ENCODE data around the gene NUP160.
A peak's percentile ranks its signal among the peaks of the same experiment; 100 is the strongest.

Gene NUP160

GRCh38 chr11:47861728-47862127 is 13.6 kb upstream of the NUP160 start:
- no peak overlapping the region for H3K27ac ChIP-seq (ENCODE audit: insufficient read depth in 1 of 2, low read depth in 1 of 2, low read length in 2 of 2, poor library complexity in 1 of 2, severe bottlenecking in 2 of 2)
- H3K9me3 ChIP-seq (ENCODE audit: control extremely low read depth in 1 of 5, control insufficient read depth in 4 of 5, insufficient read depth in 2 of 5, low read depth in 1 of 5, low read length in 4 of 5) = peaks cover 0 to 4% (median 0%) of the 10 kb centered on the region in 5 experiments
- no peak overlapping the region for H3K4me3 ChIP-seq (ENCODE audit: control insufficient read depth in 1 of 7, extremely low read depth in 1 of 7, insufficient read depth in 4 of 7, low read depth in 2 of 7, low read length in 6 of 7)
- POLR2A ChIA-PET = interaction anchor here (0.8 kb wide), 1 partner anchor 14 kb away, joined by 3 read pairs; the partner anchor contains the start of gene NUP160
- H3K36me3 ChIP-seq (ENCODE audit: control insufficient read depth in 4 of 4, insufficient read depth in 4 of 4, low read length in 3 of 4) = no peaks in the 10 kb centered on the region
- no peaks in the 10 kb centered on the region for H3K27me3 ChIP-seq (replicated peaks in 2 of 5; ENCODE audit: control insufficient read depth in 4 of 5, insufficient read depth in 5 of 5, low read length in 4 of 5)
- H3K4me1 ChIP-seq (ENCODE audit: control extremely low read depth in 1 of 4, control insufficient read depth in 4 of 4, insufficient read depth in 4 of 4, low read length in 3 of 4) = peaks cover 9 to 44% (median 15%) of the 10 kb centered on the region in 4 experiments
- peak in 1 of 3 donors; percentile 43 for DNase-seq
- CTCF ChIA-PET = interaction anchor here (1.2 kb wide), 1 partner anchor 9 kb away, joined by 3 read pairs; no protein-coding TSS in a partner anchor
- whole genome bisulfite sequencing (ENCODE audit: insufficient coverage) = 85% methylated on average over 2 of the region's 4 CpGs

- ChIA-PET POLR2A (no interaction called here), CTCF (interaction anchor here (1.2 kb wide), 1 partner anchor 8 kb away, joined by 3 read pairs; no protein-coding TSS in a partner anchor)
- Histone ChIP-seq H3K4me3 (ENCODE audit: control insufficient read depth in 1 of 7, extremely low read depth in 1 of 7, insufficient read depth in 4 of 7, low read depth in 2 of 7, low read length in 6 of 7) (no peak overlapping the region), H3K27me3 (replicated peaks in 2 of 5; ENCODE audit: control insufficient read depth in 4 of 5, insufficient read depth in 5 of 5, low read length in 4 of 5) (no peaks in the 10 kb centered on the region), H3K4me1 (ENCODE audit: control extremely low read depth in 1 of 4, control insufficient read depth in 4 of 4, insufficient read depth in 4 of 4, low read length in 3 of 4) (peaks cover 9 to 41% (median 15%) of the 10 kb centered on the region in 4 experiments), H3K9me3 (ENCODE audit: control extremely low read depth in 1 of 5, control insufficient read depth in 4 of 5, insufficient read depth in 2 of 5, low read depth in 1 of 5, low read length in 4 of 5) (peaks cover 0 to 4% (median 0%) of the 10 kb centered on the region in 5 experiments), H3K27ac (ENCODE audit: insufficient read depth in 1 of 2, low read depth in 1 of 2, low read length in 2 of 2, poor library complexity in 1 of 2, severe bottlenecking in 2 of 2) (no peak overlapping the region), H3K36me3 (ENCODE audit: control insufficient read depth in 4 of 4, insufficient read depth in 4 of 4, low read length in 3 of 4) (no peaks in the 10 kb centered on the region)
- DNase-seq = no peak
- WGBS (ENCODE audit: insufficient coverage) = 84% methylated on average over 4 of the region's 6 CpGs
Observed at GRCh38 chr11:47860536-47860935, 12.4 kb upstream of the NUP160 start.

GRCh38 chr11:47857892-47858543 is 9.9 kb upstream of the NUP160 start:
- H3K9me3 ChIP-seq (ENCODE audit: control extremely low read depth in 1 of 5, control insufficient read depth in 4 of 5, insufficient read depth in 2 of 5, low read depth in 1 of 5, low read length in 4 of 5) = no peaks in the 10 kb centered on the region
- POLR2A ChIA-PET = no interaction called here

GRCh38 chr11:47857485-47857884 is 9.3 kb upstream of the NUP160 start:
- no peaks in the 10 kb centered on the region for H3K9me3 ChIP-seq (ENCODE audit: control extremely low read depth in 1 of 5, control insufficient read depth in 4 of 5, insufficient read depth in 2 of 5, low read depth in 1 of 5, low read length in 4 of 5)
- H3K27me3 ChIP-seq (replicated peaks in 2 of 5; ENCODE audit: control insufficient read depth in 4 of 5, insufficient read depth in 5 of 5, low read length in 4 of 5) = no peaks in the 10 kb centered on the region
- 33% methylated on average over 1 of the region's 2 CpGs for WGBS (ENCODE audit: insufficient coverage)
- peaks cover 0 to 12% (median 6%) of the 10 kb centered on the region in 4 experiments for H3K4me1 ChIP-seq (ENCODE audit: control extremely low read depth in 1 of 4, control insufficient read depth in 4 of 4, insufficient read depth in 4 of 4, low read length in 3 of 4)
- POLR2A ChIA-PET = interaction anchor here (0.6 kb wide), 1 partner anchor 557 kb away, joined by 7 read pairs; no protein-coding TSS in a partner anchor
- CTCF ChIA-PET = no interaction called here
- no peak overlapping the region for H3K27ac ChIP-seq (ENCODE audit: insufficient read depth in 1 of 2, low read depth in 1 of 2, low read length in 2 of 2, poor library complexity in 1 of 2, severe bottlenecking in 2 of 2)
- H3K4me3 ChIP-seq (ENCODE audit: control insufficient read depth in 1 of 7, extremely low read depth in 1 of 7, insufficient read depth in 4 of 7, low read depth in 2 of 7, low read length in 6 of 7) = no peak overlapping the region
- no peaks in the 10 kb centered on the region for H3K36me3 ChIP-seq (ENCODE audit: control insufficient read depth in 4 of 4, insufficient read depth in 4 of 4, low read length in 3 of 4)
- DNase-seq = peak in 1 of 3 donors; percentile 37

More at GRCh38 chr11:47857892-47858543, 9.9 kb upstream of the NUP160 start:
- Histone ChIP-seq H3K36me3 (ENCODE audit: control insufficient read depth in 4 of 4, insufficient read depth in 4 of 4, low read length in 3 of 4) (no peaks in the 10 kb centered on the region), H3K4me3 (ENCODE audit: control insufficient read depth in 1 of 7, extremely low read depth in 1 of 7, insufficient read depth in 4 of 7, low read depth in 2 of 7, low read length in 6 of 7) (no peak overlapping the region), H3K4me1 (ENCODE audit: control extremely low read depth in 1 of 4, control insufficient read depth in 4 of 4, insufficient read depth in 4 of 4, low read length in 3 of 4) (peaks cover 3 to 16% (median 7%) of the 10 kb centered on the region in 4 experiments), H3K27ac (ENCODE audit: insufficient read depth in 1 of 2, low read depth in 1 of 2, low read length in 2 of 2, poor library complexity in 1 of 2, severe bottlenecking in 2 of 2) (no peak overlapping the region), H3K27me3 (replicated peaks in 2 of 5; ENCODE audit: control insufficient read depth in 4 of 5, insufficient read depth in 5 of 5, low read length in 4 of 5) (no peaks in the 10 kb centered on the region)
- WGBS (ENCODE audit: insufficient coverage) = 87% methylated on average over 8 of the region's 10 CpGs
- peak in 2 of 3 donors; percentile 39 to 55 for DNase-seq
- CTCF ChIA-PET = no interaction called here

- no peak overlapping the region for H3K27ac ChIP-seq (ENCODE audit: insufficient read depth in 1 of 2, low read depth in 1 of 2, low read length in 2 of 2, poor library complexity in 1 of 2, severe bottlenecking in 2 of 2)
- no peaks in the 10 kb centered on the region for H3K9me3 ChIP-seq (ENCODE audit: control extremely low read depth in 1 of 5, control insufficient read depth in 4 of 5, insufficient read depth in 2 of 5, low read depth in 1 of 5, low read length in 4 of 5)
- ChIA-PET POLR2A (no interaction called here), CTCF (interaction anchor here (0.6 to 2.1 kb wide), 3 partner anchors 9 to 78 kb away, joined by 3 to 5 read pairs (median 4); no protein-coding TSS in a partner anchor)
- no peaks in the 10 kb centered on the region for H3K27me3 ChIP-seq (replicated peaks in 2 of 5; ENCODE audit: control insufficient read depth in 4 of 5, insufficient read depth in 5 of 5, low read length in 4 of 5)
- DNase-seq = peak in 1 of 3 donors; percentile 18
- H3K4me3 ChIP-seq (ENCODE audit: control insufficient read depth in 1 of 7, extremely low read depth in 1 of 7, insufficient read depth in 4 of 7, low read depth in 2 of 7, low read length in 6 of 7) = no peak overlapping the region
- no peaks in the 10 kb centered on the region for H3K36me3 ChIP-seq (ENCODE audit: control insufficient read depth in 4 of 4, insufficient read depth in 4 of 4, low read length in 3 of 4)
- peaks cover 0 to 15% (median 6%) of the 10 kb centered on the region in 4 experiments for H3K4me1 ChIP-seq (ENCODE audit: control extremely low read depth in 1 of 4, control insufficient read depth in 4 of 4, insufficient read depth in 4 of 4, low read length in 3 of 4)
- WGBS (ENCODE audit: insufficient coverage) = no CpG with 5 or more reads among the region's 2 CpGs
Observed at GRCh38 chr11:47856186-47856585, 8.0 kb upstream of the NUP160 start.

- 100% methylated on average over 1 of the region's 3 CpGs for WGBS (ENCODE audit: insufficient coverage)
- Histone ChIP-seq H3K4me3 (ENCODE audit: control insufficient read depth in 1 of 7, extremely low read depth in 1 of 7, insufficient read depth in 4 of 7, low read depth in 2 of 7, low read length in 6 of 7) (no peak overlapping the region), H3K27me3 (replicated peaks in 2 of 5; ENCODE audit: control insufficient read depth in 4 of 5, insufficient read depth in 5 of 5, low read length in 4 of 5) (no peaks in the 10 kb centered on the region), H3K36me3 (ENCODE audit: control insufficient read depth in 4 of 4, insufficient read depth in 4 of 4, low read length in 3 of 4) (no peaks in the 10 kb centered on the region), H3K4me1 (ENCODE audit: control extremely low read depth in 1 of 4, control insufficient read depth in 4 of 4, insufficient read depth in 4 of 4, low read length in 3 of 4) (peaks cover 0 to 28% (median 13%) of the 10 kb centered on the region in 4 experiments), H3K9me3 (ENCODE audit: control extremely low read depth in 1 of 5, control insufficient read depth in 4 of 5, insufficient read depth in 2 of 5, low read depth in 1 of 5, low read length in 4 of 5) (no peaks in the 10 kb centered on the region), H3K27ac (ENCODE audit: insufficient read depth in 1 of 2, low read depth in 1 of 2, low read length in 2 of 2, poor library complexity in 1 of 2, severe bottlenecking in 2 of 2) (no peak overlapping the region)
- CTCF ChIA-PET = interaction anchor here (1.1 to 1.5 kb wide), 2 partner anchors 11 to 64 kb away, joined by 4 read pairs; no protein-coding TSS in a partner anchor
- POLR2A ChIA-PET = no interaction called here
- no peak for DNase-seq
Observed at GRCh38 chr11:47854667-47855066, 6.5 kb upstream of the NUP160 start.

- no peak overlapping the region for H3K4me3 ChIP-seq (ENCODE audit: control insufficient read depth in 1 of 7, extremely low read depth in 1 of 7, insufficient read depth in 4 of 7, low read depth in 2 of 7, low read length in 6 of 7)
- no peaks in the 10 kb centered on the region for H3K27me3 ChIP-seq (replicated peaks in 2 of 5; ENCODE audit: control insufficient read depth in 4 of 5, insufficient read depth in 5 of 5, low read length in 4 of 5)
- H3K27ac ChIP-seq (ENCODE audit: insufficient read depth in 1 of 2, low read depth in 1 of 2, low read length in 2 of 2, poor library complexity in 1 of 2, severe bottlenecking in 2 of 2) = no peak overlapping the region
- H3K9me3 ChIP-seq (ENCODE audit: control extremely low read depth in 1 of 5, control insufficient read depth in 4 of 5, insufficient read depth in 2 of 5, low read depth in 1 of 5, low read length in 4 of 5) = no peaks in the 10 kb centered on the region
- POLR2A ChIA-PET = no interaction called here
- 94% methylated on average over 5 of the region's 6 CpGs for WGBS (ENCODE audit: insufficient coverage)
- DNase-seq = no peak
- CTCF ChIA-PET = interaction anchor here (1.0 to 1.3 kb wide), 3 partner anchors 11 to 23 kb away, joined by 3 to 6 read pairs (median 4); no protein-coding TSS in a partner anchor
- peaks cover 3 to 30% (median 20%) of the 10 kb centered on the region in 4 experiments for H3K4me1 ChIP-seq (ENCODE audit: control extremely low read depth in 1 of 4, control insufficient read depth in 4 of 4, insufficient read depth in 4 of 4, low read length in 3 of 4)
- no peaks in the 10 kb centered on the region for H3K36me3 ChIP-seq (ENCODE audit: control insufficient read depth in 4 of 4, insufficient read depth in 4 of 4, low read length in 3 of 4)
Observed at GRCh38 chr11:47852053-47852452, 3.9 kb upstream of the NUP160 start.

All from common myeloid progenitor, CD34-positive (primary cell).